ENCODE results near the gene ROBO1.

The ROBO1 gene

GRCh38 chr3:79572930-79573329 is 194.9 kb downstream of the ROBO1 start:
- no peak overlapping the region for H3K9ac ChIP-seq (ENCODE audit: low read length)
- no peaks in the 10 kb centered on the region for H3K9me2 ChIP-seq (replicated peaks; ENCODE audit: insufficient read depth, low read length)
- TF ChIP-seq CTCF (IDR thresholded peaks at IDR 0.05; ENCODE audit: insufficient read depth, low read length, poor library complexity, severe bottlenecking) (no peak), EZH2phosphoT487 (conservative IDR thresholded peaks at IDR 0.05; ENCODE audit: low read length) (no peak)

GRCh38 chr3:79568938-79569337 is 198.9 kb downstream of the ROBO1 start:
- H3K4me2 ChIP-seq (ENCODE audit: low read depth, low read length, poor library complexity, severe bottlenecking): no peak overlapping the region
- TF ChIP-seq CTCF (IDR thresholded peaks at IDR 0.05; ENCODE audit: insufficient read depth, low read length, poor library complexity, severe bottlenecking): no peak
- no peak for TF ChIP-seq EZH2phosphoT487 (conservative IDR thresholded peaks at IDR 0.05; ENCODE audit: low read length)
- no peak overlapping the region for H3K27ac ChIP-seq (ENCODE audit: low read depth, low read length)
- H4K20me1 ChIP-seq (ENCODE audit: low read depth, low read length): no peaks in the 10 kb centered on the region
- no peaks in the 10 kb centered on the region for H3K9me3 ChIP-seq (ENCODE audit: insufficient read depth, low read length)
- no peaks in the 10 kb centered on the region for H3K9me2 ChIP-seq (replicated peaks; ENCODE audit: insufficient read depth, low read length)
- H3K36me3 ChIP-seq (ENCODE audit: low read length): no peaks in the 10 kb centered on the region
- no peaks in the 10 kb centered on the region for H3K27me3 ChIP-seq (ENCODE audit: low read length)
- H3K4me3 ChIP-seq (ENCODE audit: insufficient read depth, low read length, poor library complexity, severe bottlenecking): no peak overlapping the region
- no peaks in the 10 kb centered on the region for H3F3A ChIP-seq (ENCODE audit: insufficient read depth)
- H3K79me2 ChIP-seq (ENCODE audit: insufficient read depth, low read length): no peaks in the 10 kb centered on the region
- no peak overlapping the region for H2AFZ ChIP-seq (ENCODE audit: low read depth, low read length, severe bottlenecking)
- H3K9ac ChIP-seq (ENCODE audit: low read length): no peak overlapping the region

More at GRCh38 chr3:79572930-79573329, 194.9 kb downstream of the ROBO1 start:
- Histone ChIP-seq H3K4me2 (ENCODE audit: low read depth, low read length, poor library complexity, severe bottlenecking) (no peak overlapping the region), H3K27me3 (ENCODE audit: low read length) (no peaks in the 10 kb centered on the region), H3K27ac (ENCODE audit: low read depth, low read length) (no peak overlapping the region), H3K4me3 (ENCODE audit: insufficient read depth, low read length, poor library complexity, severe bottlenecking) (no peak overlapping the region), H3K79me2 (ENCODE audit: insufficient read depth, low read length) (no peaks in the 10 kb centered on the region), H3K36me3 (ENCODE audit: low read length) (no peaks in the 10 kb centered on the region; the same call in 1 of the 2 replicates), H4K20me1 (ENCODE audit: low read depth, low read length) (no peaks in the 10 kb centered on the region), H3F3A (ENCODE audit: insufficient read depth) (no peaks in the 10 kb centered on the region), H2AFZ (ENCODE audit: low read depth, low read length, severe bottlenecking) (no peak overlapping the region), H3K9me3 (ENCODE audit: insufficient read depth, low read length) (no peaks in the 10 kb centered on the region)

- Histone ChIP-seq H3K4me2 (ENCODE audit: low read depth, low read length, poor library complexity, severe bottlenecking) (no peak overlapping the region), H3K27me3 (ENCODE audit: low read length) (no peaks in the 10 kb centered on the region), H3K36me3 (ENCODE audit: low read length) (no peaks in the 10 kb centered on the region), H3K79me2 (ENCODE audit: insufficient read depth, low read length) (no peaks in the 10 kb centered on the region), H3K9me3 (ENCODE audit: insufficient read depth, low read length) (no peaks in the 10 kb centered on the region), H3K9me2 (replicated peaks; ENCODE audit: insufficient read depth, low read length) (no peaks in the 10 kb centered on the region), H3K9ac (ENCODE audit: low read length) (no peak overlapping the region), H3K4me3 (ENCODE audit: insufficient read depth, low read length, poor library complexity, severe bottlenecking) (no peak overlapping the region), H3F3A (ENCODE audit: insufficient read depth) (no peaks in the 10 kb centered on the region), H2AFZ (ENCODE audit: low read depth, low read length, severe bottlenecking) (no peak overlapping the region), H4K20me1 (ENCODE audit: low read depth, low read length) (no peaks in the 10 kb centered on the region), H3K27ac (ENCODE audit: low read depth, low read length) (no peak overlapping the region)
- TF ChIP-seq EZH2phosphoT487 (conservative IDR thresholded peaks at IDR 0.05; ENCODE audit: low read length) (no peak), CTCF (IDR thresholded peaks at IDR 0.05; ENCODE audit: insufficient read depth, low read length, poor library complexity, severe bottlenecking) (no peak)
Observed at GRCh38 chr3:79564192-79564591, 203.6 kb downstream of the ROBO1 start.
